ENCODE data around the gene CTF1.

CTF1 gene

DNA sequence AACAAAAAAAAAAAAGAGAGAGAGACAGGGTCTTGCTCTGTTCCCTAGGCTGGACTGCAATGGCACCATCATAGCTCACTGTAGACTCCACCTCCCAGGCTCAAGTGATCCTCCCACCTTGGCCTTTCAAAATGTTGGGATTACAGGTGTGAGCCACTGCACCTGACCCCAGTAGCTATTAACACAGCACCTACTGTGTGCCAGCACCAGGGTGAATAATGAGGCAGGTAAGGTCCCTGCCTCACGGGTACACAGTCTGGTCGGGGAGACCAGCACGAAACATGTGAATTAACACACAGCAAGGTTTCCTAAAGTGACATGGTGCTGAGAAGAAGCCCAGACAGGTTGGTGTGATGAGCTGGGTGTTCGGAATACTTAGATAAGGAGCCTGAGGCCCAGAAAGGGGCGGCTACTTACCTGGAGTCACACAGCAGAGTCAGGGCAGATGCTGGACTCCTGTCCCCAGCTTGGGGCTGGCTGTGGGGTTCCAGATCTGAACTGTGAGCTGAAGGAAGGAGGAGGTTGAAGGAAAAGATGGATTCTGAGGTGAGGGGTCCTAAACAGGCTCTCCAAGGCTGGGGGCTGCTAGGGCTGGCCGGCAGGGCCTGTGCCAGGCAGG is 16.5 kb downstream of the CTF1 start:
- no peak overlapping the region for H3K4me3 ChIP-seq (replicated peaks; ENCODE audit: low read depth, low read length)
- DNase-seq (ENCODE audit: low read depth) = no peak
- TF ChIP-seq, protein P1, sequence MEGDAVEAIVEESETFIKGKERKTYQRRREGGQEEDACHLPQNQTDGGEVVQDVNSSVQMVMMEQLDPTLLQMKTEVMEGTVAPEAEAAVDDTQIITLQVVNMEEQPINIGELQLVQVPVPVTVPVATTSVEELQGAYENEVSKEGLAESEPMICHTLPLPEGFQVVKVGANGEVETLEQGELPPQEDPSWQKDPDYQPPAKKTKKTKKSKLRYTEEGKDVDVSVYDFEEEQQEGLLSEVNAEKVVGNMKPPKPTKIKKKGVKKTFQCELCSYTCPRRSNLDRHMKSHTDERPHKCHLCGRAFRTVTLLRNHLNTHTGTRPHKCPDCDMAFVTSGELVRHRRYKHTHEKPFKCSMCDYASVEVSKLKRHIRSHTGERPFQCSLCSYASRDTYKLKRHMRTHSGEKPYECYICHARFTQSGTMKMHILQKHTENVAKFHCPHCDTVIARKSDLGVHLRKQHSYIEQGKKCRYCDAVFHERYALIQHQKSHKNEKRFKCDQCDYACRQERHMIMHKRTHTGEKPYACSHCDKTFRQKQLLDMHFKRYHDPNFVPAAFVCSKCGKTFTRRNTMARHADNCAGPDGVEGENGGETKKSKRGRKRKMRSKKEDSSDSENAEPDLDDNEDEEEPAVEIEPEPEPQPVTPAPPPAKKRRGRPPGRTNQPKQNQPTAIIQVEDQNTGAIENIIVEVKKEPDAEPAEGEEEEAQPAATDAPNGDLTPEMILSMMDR (IDR thresholded peaks at IDR 0.05; ENCODE audit: low read length, missing control alignments) = no peak

GRCh38 chr16:30914830-30915229 is 18.4 kb downstream of the CTF1 start:
- DNase-seq (ENCODE audit: low read depth) = no peak
- H3K4me3 ChIP-seq (replicated peaks; ENCODE audit: low read depth, low read length) = no peak overlapping the region
- TF ChIP-seq, protein P1 (IDR thresholded peaks at IDR 0.05; ENCODE audit: low read length, missing control alignments) = no peak

GRCh38 chr16:30918614-30919013 is 22.2 kb downstream of the CTF1 start:
- no peak for DNase-seq (ENCODE audit: low read depth)
- H3K4me3 ChIP-seq (replicated peaks; ENCODE audit: low read depth, low read length) = no peak overlapping the region
- TF ChIP-seq, protein P1 (IDR thresholded peaks at IDR 0.05; ENCODE audit: low read length, missing control alignments) = no peak

DNA sequence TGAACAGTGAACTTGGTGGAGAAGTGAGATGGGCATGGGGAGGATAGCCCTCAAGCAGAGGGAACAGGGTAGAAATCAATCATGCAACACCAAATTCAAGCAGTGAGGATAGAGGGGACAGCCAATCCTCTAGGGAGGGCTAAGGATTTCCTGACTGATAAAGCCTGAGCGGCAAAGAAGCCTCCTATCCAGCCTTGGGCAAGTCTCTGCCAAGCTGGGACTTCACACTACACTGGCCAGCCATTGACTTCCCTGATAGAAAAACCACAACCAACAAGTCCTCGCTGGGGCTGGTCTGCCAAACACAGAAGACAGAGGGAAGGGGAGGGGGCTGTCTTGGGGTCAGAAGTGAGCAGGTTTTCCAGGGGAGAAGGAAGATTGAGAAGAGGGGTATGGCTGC is 24.5 kb downstream of the CTF1 start:
- TF ChIP-seq, protein P1 (IDR thresholded peaks at IDR 0.05; ENCODE audit: low read length, missing control alignments) = no peak
- DNase-seq (ENCODE audit: low read depth) = no peak
- H3K4me3 ChIP-seq (replicated peaks; ENCODE audit: low read depth, low read length) = no peak overlapping the region

GRCh38 chr16:30921459-30921747 is 25.0 kb downstream of the CTF1 start:
- TF ChIP-seq, protein P1 (IDR thresholded peaks at IDR 0.05; ENCODE audit: low read length, missing control alignments) = no peak
- peak overlapping the region; percentile 60 for H3K4me3 ChIP-seq (replicated peaks; ENCODE audit: low read depth, low read length)
- no peak for DNase-seq (ENCODE audit: low read depth)

GRCh38 chr16:30921748-30922419 is 25.5 kb downstream of the CTF1 start:
- TF ChIP-seq, protein P1 (IDR thresholded peaks at IDR 0.05; ENCODE audit: low read length, missing control alignments) = peak; percentile 92
- peak; percentile 92 for DNase-seq (ENCODE audit: low read depth)
- H3K4me3 ChIP-seq (replicated peaks; ENCODE audit: low read depth, low read length) = peak overlapping the region; percentile 60
